K562 (cell line): ENCODE measurements around the gene BRAT1. TPM values are rescaled to one million over a fixed set of nuclear protein-coding genes. Genes with fewer than 3 reads are reported as not detected.

ENCODE experiments used
- ETV5 ChIP-seq: sonication (generic); formaldehyde crosslinking; IDR thresholded peaks from 2 replicates; pipeline ENCODE4 v1.4.0; 2020; ENCODE audit warnings: low read depth, mild to moderate bottlenecking, missing genetic modification reagents
- FOXP1 ChIP-seq: sonication (generic); formaldehyde crosslinking; IDR thresholded peaks from 2 replicates; pipeline ENCODE4 v1.8.0; 2022; ENCODE audit warnings: mild to moderate bottlenecking, missing genetic modification reagents
- SPI1 ChIP-seq: IDR thresholded peaks from 2 replicates; pipeline ENCODE4 v1.6.1; 2011; ENCODE audit warnings: low read depth, low read length, control low read depth, borderline replicate concordance
- TAF7 ChIP-seq: fragments of 450-650 bp; IDR thresholded peaks from 2 replicates; pipeline ENCODE4 v1.6.1; 2016; ENCODE audit warnings: missing genetic modification characterization, missing compliant biosample characterization
- ZNF699 ChIP-seq: fragments of 250-450 bp; sonication (Bioruptor Pico); IDR thresholded peaks from 2 replicates; pipeline ENCODE4 v1.8.0; 2021; ENCODE audit warnings: mild to moderate bottlenecking, moderate library complexity; ENCODE audit not compliant: insufficient replicate concordance
- polyA plus RNA-seq, 8 experiments: library from polyadenylated mRNA; depleted of rRNA in 4 of 8; stranded (reverse) in 5 of 8; unstranded in 3 of 8; fragments of >200 nt; fragmentation: Nextera tagmentation in 2 of 8; fragmentation: Illumina TruSeq in 1 of 8; extraction: Ambion mirVana in 2 of 8; extraction: Trizol in 1 of 8; gene quantifications; 2 replicates each; pipeline versions ENCODE4 v1.2.1 to v1.2.3, GENCODE V29; 2011 to 2014; ENCODE audit warnings: inconsistent platforms in 1 of 8, missing spikeins in 1 of 8
- total RNA-seq, 7 experiments: library from RNA; depleted of rRNA in 6 of 7; stranded (reverse); fragments of >200 nt in 6 of 7; fragmentation: Illumina TruSeq in 2 of 7; extraction: Trizol in 2 of 7; gene quantifications; 2 replicates each; pipeline versions ENCODE4 v1.2.1 to v1.2.3, GENCODE V29; 2011 to 2021; ENCODE audit warnings: low replicate concordance in 1 of 7
- TF ChIP-seq, protein P1 (sequence below): sonication (generic); formaldehyde crosslinking; IDR thresholded peaks from 2 replicates; pipeline ENCODE4 v1.8.0; 2023; ENCODE audit warnings: mild to moderate bottlenecking, missing genetic modification reagents
- TF ChIP-seq, protein P2 (sequence below), 2 experiments: fragments of 450-650 bp; IDR thresholded peaks; 2 replicates each; pipeline ENCODE4 v1.6.1; 2016; ENCODE audit warnings: mild to moderate bottlenecking in 2 of 2, borderline replicate concordance in 1 of 2, low read depth in 1 of 2, moderate library complexity in 1 of 2
- TF ChIP-seq, protein P3 (sequence below): fragments of 450-650 bp; IDR thresholded peaks from 2 replicates; pipeline ENCODE4 v1.6.1; 2017; ENCODE audit warnings: antibody characterized with exemption, mild to moderate bottlenecking
- TF ChIP-seq, protein P4 (sequence below): fragments of 450-650 bp; formaldehyde crosslinking; IDR thresholded peaks from 2 replicates; pipeline ENCODE4 v1.4.0; 2020; ENCODE audit warnings: mild to moderate bottlenecking, mixed read lengths
- TF ChIP-seq, protein P5 (sequence below): fragments of 250-450 bp; sonication (Bioruptor Pico); IDR thresholded peaks from 2 replicates; pipeline ENCODE4 v1.8.0; 2021; ENCODE audit warnings: moderate library complexity, mild to moderate bottlenecking, inconsistent platforms

Gene BRAT1
- total and polyA plus RNA-seq, 9 of the 15 experiments (the other 6 are each of a cell fraction or from before 2014, with no cell fraction given), result 0.13 to 49.6 (median 10.5) TPM

DNA sequence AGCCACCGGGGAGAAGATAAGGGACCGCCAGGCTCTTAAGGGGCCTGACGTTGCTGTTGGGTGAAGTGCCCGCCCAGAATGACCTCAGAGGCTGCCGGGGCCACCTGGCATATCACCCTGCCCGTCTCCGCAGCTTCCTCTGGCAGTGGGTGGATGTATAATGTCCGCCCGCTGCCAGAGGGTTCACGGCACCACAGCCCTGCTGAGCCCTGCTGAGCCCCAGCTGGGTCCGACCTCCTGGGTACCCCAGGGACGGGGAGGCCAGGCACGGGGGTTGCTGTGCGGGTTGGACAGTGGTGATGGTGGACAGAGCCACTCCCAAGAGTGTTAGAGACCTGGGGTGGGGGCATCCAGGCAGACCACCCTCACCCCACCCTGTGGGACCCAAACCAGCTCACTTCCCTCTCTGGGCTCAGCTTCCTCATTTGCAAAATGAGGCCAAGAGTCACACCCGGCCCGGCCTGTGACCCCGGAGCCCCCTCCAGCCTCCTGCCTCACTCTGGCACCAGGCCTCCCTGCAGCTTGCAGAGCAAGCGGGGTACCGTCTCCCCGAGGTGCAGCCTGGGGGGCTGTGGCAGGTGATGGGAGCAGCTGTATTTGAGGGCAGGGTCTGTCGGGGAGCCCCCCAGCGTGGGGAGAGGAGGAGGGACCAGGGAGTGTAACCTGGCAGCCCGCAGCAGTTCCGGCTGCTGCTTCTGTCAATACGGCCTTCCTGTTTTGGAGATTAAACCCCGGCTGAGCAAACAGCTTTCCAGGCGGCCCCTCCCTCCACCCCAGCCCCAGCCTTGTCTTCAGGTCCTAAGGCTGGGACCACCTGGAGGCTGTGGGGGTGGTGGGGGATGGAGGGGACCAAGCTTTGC, 44.2 kb downstream of the BRAT1 start (continued):
- TF ChIP-seq, protein P1, sequence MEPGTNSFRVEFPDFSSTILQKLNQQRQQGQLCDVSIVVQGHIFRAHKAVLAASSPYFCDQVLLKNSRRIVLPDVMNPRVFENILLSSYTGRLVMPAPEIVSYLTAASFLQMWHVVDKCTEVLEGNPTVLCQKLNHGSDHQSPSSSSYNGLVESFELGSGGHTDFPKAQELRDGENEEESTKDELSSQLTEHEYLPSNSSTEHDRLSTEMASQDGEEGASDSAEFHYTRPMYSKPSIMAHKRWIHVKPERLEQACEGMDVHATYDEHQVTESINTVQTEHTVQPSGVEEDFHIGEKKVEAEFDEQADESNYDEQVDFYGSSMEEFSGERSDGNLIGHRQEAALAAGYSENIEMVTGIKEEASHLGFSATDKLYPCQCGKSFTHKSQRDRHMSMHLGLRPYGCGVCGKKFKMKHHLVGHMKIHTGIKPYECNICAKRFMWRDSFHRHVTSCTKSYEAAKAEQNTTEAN (CRISPR knock-in tag), result no peak
- TF ChIP-seq SPI1 (peak; percentile 70; the same call in 1 of the 2 replicates), TAF7 (no peak), ZNF699 (no peak), ETV5 (no peak), FOXP1 (CRISPR knock-in tag) (no peak)
- TF ChIP-seq, protein P2, sequence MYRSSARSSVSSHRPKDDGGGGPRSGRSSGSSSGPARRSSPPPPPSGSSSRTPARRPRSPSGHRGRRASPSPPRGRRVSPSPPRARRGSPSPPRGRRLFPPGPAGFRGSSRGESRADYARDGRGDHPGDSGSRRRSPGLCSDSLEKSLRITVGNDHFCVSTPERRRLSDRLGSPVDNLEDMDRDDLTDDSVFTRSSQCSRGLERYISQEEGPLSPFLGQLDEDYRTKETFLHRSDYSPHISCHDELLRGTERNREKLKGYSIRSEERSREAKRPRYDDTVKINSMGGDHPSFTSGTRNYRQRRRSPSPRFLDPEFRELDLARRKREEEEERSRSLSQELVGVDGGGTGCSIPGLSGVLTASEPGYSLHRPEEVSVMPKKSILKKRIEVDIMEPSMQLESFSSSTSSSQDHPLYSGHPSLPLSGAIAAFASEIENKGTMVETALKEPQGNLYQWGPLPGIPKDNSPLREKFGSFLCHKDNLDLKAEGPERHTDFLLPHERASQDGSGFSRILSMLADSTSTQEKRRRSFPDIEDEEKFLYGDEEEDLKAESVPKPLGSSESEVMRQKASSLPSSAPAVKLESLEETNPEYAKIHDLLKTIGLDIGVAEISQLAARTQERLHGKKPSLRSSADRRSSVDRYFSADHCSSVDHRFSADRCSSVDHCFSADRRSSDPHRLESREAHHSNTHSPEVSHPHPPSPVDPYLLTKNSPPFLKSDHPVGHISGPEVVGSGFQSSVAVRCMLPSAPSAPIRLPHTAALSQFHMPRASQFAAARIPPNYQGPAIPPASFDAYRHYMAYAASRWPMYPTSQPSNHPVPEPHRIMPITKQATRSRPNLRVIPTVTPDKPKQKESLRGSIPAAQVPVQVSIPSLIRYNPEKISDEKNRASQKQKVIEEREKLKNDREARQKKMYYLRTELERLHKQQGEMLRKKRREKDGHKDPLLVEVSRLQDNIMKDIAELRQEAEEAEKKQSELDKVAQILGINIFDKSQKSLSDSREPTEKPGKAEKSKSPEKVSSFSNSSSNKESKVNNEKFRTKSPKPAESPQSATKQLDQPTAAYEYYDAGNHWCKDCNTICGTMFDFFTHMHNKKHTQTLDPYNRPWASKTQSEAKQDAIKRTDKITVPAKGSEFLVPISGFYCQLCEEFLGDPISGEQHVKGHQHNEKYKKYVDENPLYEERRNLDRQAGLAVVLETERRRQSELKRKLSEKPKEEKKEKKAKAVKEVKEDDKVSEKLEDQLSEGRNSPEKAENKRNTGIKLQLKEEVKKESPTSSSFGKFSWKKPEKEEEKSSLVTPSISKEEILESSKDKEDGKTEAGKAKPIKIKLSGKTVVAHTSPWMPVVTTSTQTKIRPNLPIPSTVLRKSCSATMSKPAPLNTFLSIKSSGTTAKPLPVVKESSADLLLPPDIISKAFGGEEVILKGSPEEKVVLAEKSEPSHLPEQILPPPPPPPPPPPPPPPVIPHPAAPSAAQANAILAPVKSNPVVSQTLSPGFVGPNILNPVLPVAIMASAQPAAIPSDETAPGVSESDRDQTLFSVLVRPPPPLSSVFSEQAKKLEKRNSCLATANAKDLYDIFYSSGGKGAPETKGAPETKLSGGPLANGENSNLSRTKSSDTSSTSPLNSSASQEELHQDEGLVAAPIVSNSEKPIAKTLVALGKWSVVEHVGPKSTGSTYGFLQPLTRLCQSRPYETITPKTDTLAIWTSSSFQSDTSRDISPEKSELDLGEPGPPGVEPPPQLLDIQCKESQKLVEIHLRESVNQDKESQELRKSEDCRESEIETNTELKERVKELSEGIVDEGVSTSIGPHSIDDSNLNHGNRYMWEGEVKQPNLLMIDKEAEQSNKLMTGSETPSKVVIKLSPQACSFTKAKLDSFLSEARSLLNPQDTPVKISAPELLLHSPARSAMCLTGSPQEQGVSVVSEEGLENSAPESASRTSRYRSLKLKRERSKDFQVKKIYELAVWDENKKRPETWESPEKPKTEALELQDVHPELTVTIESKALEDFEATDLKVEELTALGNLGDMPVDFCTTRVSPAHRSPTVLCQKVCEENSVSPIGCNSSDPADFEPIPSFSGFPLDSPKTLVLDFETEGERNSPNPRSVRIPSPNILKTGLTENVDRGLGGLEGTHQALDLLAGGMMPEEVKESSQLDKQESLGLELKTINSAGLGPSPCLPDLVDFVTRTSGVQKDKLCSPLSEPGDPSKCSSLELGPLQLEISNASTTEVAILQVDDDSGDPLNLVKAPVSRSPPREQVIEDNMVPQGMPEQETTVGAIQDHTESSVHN (IDR thresholded peaks at IDR 0.05; ENCODE audit: borderline replicate concordance in 1 of 2, low read depth in 1 of 2), result no peak
- TF ChIP-seq, protein P3, sequence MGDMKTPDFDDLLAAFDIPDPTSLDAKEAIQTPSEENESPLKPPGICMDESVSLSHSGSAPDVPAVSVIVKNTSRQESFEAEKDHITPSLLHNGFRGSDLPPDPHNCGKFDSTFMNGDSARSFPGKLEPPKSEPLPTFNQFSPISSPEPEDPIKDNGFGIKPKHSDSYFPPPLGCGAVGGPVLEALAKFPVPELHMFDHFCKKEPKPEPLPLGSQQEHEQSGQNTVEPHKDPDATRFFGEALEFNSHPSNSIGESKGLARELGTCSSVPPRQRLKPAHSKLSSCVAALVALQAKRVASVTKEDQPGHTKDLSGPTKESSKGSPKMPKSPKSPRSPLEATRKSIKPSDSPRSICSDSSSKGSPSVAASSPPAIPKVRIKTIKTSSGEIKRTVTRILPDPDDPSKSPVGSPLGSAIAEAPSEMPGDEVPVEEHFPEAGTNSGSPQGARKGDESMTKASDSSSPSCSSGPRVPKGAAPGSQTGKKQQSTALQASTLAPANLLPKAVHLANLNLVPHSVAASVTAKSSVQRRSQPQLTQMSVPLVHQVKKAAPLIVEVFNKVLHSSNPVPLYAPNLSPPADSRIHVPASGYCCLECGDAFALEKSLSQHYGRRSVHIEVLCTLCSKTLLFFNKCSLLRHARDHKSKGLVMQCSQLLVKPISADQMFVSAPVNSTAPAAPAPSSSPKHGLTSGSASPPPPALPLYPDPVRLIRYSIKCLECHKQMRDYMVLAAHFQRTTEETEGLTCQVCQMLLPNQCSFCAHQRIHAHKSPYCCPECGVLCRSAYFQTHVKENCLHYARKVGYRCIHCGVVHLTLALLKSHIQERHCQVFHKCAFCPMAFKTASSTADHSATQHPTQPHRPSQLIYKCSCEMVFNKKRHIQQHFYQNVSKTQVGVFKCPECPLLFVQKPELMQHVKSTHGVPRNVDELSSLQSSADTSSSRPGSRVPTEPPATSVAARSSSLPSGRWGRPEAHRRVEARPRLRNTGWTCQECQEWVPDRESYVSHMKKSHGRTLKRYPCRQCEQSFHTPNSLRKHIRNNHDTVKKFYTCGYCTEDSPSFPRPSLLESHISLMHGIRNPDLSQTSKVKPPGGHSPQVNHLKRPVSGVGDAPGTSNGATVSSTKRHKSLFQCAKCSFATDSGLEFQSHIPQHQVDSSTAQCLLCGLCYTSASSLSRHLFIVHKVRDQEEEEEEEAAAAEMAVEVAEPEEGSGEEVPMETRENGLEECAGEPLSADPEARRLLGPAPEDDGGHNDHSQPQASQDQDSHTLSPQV, result no peak
- TF ChIP-seq, protein P4, sequence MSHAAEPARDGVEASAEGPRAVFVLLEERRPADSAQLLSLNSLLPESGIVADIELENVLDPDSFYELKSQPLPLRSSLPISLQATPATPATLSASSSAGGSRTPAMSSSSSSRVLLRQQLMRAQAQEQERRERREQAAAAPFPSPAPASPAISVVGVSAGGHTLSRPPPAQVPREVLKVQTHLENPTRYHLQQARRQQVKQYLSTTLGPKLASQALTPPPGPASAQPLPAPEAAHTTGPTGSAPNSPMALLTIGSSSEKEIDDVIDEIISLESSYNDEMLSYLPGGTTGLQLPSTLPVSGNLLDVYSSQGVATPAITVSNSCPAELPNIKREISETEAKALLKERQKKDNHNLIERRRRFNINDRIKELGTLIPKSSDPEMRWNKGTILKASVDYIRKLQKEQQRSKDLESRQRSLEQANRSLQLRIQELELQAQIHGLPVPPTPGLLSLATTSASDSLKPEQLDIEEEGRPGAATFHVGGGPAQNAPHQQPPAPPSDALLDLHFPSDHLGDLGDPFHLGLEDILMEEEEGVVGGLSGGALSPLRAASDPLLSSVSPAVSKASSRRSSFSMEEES (CRISPR knock-in tag), result no peak
- TF ChIP-seq, protein P5, sequence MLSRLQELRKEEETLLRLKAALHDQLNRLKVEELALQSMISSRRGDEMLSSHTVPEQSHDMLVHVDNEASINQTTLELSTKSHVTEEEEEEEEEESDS (CRISPR knock-in tag), result no peak
